GM08714 (cell line): ENCODE data around the gene AKT3.

ENCODE experiments used
- H3K4me3 ChIP-seq: fragments of 200-500 bp; sonication (Bioruptor generic); 2 replicates; pipeline ENCODE4 v1.5.1; 2014; ENCODE audit warnings: mild to moderate bottlenecking, low read length, inconsistent platforms
- ZNF274 ChIP-seq: IDR thresholded peaks from 2 replicates; pipeline ENCODE4 v1.6.1; 2012; ENCODE audit warnings: mild to moderate bottlenecking, low read depth, low read length

The AKT3 gene

DNA sequence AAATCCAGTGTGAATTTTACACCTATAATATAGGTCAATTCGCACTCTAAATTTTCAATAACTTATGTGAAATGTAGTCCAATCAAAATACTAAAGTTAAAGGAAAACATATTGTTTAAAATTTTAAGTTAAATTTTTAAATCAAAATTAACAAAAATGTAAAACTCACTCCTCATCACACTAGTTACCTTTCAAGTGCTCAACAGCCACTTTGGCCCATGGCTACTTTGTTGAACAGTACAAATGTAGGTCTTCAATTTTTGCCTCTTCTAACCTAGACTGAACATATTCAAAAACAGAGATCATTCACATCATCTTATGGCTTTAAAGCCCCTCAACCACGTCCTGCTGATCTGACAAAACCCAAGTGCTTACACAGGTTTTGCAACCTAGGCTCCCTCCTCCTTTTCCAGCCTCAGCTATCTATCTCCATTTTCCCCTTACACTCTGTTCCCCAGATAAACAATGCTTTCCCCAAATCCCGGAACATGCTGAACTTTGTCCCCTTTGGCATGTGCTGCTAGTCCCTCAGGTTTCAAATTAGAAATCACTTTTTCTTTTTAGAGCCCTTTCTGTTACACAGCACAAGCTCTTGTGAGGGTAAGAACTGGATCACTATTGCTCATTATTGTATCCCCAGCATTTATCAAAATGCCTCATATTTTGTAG is 110.6 kb downstream of the AKT3 start:
- no peak overlapping the region for H3K4me3 ChIP-seq
- no peak for TF ChIP-seq ZNF274

DNA sequence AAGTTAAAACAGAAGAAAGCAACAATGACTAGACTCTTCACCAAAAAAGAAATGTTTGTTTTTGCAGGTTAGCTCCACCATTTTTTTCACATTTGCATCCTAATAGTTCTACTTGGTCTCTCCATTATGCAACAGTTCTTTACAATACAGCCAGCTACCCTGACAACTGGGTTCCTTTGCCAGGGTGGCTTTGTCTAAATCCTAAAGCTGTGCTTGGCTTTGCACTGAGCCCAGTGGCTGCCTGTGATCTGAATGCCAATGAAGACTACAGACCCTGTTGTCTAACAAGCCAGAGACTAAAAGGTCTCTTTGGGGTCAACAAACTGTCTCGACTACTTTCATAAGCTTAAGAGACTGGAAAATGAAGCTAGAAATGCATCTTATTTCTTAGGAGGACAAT is 112.0 kb downstream of the AKT3 start:
- no peak overlapping the region for H3K4me3 ChIP-seq
- no peak for TF ChIP-seq ZNF274

DNA sequence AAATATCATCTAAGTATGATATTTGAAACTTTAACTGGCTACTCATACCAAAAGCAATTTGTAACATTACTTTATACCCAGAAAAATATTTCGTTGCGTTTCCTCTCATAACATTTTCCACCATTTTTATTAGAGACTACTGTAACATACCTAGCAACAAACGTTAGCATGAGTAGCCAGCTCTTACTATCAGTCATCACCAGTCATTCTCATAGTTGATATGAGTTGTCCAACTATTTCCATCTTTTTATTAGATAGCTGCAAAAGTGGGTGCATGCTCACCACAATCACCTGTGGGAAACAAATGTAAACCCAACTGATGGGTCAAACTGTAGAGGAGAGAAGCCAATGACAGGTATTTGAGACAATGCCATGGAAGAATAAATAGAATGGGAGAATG is 114.6 kb downstream of the AKT3 start:
- H3K4me3 ChIP-seq: no peak overlapping the region
- no peak for TF ChIP-seq ZNF274

DNA sequence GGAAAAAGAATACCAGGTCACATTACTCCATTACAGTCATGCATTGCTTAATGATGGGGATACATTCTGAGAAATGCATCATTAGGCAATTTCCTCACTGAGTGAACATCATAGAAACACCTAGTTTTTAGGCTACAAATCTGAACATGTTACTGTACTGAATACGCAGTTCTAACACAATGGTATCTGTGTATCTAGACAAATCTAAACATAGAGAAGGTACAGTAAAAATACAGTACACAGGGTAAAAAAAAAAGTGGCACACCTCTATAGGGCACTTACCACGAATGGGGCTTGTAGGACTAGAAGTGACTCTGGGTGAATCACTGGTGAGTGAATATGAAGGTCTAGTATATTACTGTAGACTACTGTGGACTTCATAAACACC is 115.7 kb downstream of the AKT3 start:
- no peak for TF ChIP-seq ZNF274
- H3K4me3 ChIP-seq: no peak overlapping the region

DNA sequence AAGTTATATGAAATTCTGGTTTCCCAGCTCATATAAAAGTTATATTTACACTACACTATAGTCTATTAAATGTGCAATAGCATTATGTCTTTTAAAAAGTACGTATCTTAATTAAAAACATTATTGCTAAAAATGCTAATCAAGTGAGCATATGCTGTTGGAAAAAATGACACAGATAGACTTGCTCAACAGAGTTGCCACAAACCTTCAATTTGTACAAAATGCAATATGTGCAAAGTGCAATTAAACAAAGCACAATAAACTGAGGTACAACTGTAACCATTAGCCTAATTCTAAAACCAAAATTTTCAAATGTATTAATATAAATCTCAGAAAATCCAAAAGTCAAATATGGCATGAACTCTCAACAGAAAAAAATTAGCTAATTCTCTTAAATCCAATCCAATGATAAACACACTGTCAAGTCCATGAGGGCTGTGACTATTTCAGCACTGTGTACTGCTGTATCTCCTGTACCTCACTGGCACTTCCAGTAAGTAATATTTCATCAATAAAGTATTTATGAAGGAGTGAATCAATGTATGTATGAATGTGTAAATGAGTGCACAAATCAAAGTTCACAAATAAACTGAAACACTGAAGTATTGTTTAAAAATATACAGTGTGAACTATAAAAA is 116.3 kb downstream of the AKT3 start:
- no peak overlapping the region for H3K4me3 ChIP-seq
- TF ChIP-seq ZNF274: no peak

DNA sequence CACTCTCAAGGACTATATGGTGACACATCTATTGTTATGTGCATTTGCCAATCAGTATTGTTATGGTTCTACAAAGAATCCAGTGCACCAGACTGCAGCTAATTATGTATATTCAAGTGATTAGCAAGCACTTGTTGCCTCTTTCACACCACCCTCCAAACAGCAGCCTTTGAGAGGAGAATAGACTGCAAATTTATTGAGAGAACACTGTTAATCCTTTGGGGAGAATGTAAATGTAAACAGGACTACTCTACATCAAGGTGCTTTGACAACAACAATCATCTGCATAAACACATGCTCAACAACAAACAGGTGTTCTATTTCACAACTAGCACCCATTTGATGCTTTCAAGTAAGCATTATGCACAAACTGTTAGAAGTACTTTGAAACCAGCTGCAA is 117.4 kb downstream of the AKT3 start:
- H3K4me3 ChIP-seq: no peak overlapping the region
- TF ChIP-seq ZNF274: no peak

DNA sequence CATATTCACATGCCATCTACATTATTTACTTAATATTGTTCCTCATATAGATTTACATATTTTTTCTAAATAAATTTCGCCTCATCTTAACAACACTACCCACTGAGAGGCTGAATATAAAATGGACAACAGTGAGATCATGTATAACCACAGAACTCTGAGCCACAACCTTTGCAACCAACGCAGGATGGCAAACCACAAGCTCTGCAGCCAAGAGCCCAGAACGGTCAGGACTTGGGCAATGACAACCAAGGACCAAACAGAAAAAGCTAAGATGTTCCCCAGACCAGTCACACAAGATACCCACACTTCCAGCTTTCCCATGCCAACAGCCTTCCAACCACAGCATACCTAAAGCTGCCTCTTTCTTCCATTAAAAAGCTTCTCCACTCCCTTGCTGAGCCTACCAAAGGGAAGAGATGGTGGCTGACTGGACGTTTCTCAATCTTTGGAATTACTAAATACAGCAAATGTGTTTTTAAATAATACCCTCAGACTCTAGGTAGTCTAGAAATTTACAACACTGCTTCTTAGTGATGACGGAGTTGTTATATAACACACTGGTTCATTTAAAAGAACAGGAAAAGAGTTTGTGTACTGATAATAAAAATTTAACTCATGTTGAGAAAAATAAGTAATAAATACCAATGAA is 117.9 kb downstream of the AKT3 start:
- no peak overlapping the region for H3K4me3 ChIP-seq
- TF ChIP-seq ZNF274: no peak

DNA sequence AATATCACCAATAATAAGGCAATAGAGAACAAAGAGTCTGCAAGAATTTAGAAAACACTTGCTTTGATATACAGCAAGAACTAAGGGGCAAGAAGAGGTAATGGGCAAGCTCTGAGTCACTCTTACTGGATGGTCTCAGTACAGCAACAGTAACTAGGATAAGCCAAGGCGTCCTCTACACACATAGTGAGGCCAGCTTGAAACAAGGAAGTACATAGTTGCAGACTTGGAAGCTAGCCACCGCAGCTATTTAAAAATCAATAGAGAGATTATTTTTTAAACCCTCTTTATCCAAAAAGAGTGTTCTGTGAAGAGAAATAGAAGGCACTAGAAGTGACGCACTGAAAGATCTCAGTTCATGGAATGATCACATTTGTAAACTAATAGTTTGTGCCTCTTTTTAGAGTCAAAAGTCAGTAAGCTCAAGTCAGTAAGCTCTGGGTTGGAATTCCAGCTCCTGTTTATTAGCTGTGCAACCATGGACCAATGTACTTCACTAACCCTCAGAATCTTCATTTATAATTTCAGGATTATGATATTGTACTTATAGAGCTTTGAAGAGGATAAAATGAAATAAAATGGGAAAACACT is 118.6 kb downstream of the AKT3 start:
- TF ChIP-seq ZNF274: no peak
- no peak overlapping the region for H3K4me3 ChIP-seq

DNA sequence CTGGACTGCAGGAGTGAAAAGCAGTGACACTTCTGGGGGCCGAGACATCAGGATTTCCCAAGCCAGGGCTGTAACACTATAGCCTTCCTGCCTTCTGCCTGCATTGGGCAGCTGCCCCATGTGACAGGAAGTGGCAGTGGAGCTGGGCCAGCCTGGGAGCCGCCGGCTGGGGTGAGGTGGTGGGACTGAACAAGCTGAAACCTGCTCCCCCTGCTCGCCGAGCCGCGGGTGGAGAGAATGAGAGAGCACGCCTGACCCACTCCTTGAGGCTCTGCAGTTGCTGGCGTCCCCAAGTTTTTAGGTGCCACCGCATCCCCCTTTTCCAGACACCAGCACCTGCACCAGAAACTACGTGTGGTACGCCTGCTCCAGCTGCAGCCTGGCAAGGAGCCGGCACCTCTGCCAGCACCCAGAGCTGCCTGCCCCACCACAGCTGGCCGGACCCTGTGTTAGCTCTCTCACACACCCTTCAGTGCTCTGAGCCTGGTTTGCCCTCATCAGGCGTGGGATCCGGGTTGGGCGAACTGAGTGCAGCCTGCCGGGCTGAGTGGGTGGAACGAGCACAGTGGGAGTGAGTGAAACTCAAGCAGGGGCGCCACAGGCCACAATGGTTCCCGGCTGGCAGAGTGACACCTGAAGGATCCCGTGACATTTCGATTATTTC is 119.4 kb downstream of the AKT3 start:
- no peak for TF ChIP-seq ZNF274

DNA sequence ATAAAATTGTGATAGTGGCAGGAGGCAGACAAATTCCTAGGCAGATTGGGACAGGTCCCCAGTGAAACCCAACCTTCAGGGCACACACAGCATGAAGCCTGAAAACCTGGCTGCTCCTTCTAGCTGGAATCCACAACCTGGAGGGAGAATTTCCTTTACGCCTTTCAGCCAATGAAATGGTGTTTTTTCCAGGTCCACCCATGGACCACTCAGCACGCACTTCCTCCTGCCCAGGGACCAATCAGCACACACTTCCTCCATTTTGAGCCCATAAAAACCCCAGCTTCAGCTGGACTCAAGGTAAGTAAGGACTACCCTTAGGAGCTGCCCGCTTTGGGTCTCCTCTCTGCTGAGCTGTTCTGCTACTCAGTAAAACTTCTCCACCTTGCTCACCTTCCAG is 120.1 kb downstream of the AKT3 start:
- no peak for TF ChIP-seq ZNF274
- H3K4me3 ChIP-seq: no peak overlapping the region

More for the DNA sequence above, 119.4 kb downstream of the AKT3 start:
- H3K4me3 ChIP-seq: no peak overlapping the region

DNA sequence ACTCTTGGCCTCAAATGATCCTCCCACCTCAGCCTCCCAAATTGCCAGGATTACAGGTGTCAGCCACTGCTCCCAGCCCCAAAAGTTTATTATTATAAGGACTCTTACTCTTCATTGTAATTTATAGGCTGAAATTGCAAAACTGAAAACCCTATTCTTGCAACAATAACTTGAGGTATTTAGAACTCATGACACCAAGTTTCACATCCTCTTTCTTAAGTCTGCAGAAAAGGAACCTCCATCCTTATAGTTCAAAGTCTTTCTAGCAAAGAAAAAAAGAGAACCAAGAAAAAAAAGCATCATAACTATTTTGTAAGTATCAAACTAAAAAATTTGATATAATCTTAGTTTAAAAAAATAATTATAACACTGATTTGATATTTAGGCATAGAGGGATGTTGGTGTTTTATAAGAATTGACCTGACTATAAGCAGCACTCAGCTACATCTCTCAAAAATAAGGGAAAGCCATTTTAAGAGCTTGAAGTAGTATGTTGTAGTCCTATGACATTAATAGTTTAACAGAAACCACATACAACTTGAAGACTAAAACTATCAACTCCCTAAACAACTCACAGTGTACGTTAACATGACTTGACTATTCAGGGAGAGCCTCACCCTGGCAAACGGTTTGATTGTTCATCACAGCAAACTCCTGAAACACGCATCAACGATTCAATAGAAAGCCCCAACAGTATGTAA is 122.4 kb downstream of the AKT3 start:
- H3K4me3 ChIP-seq: no peak overlapping the region; the same call in 1 of the 2 replicates
- TF ChIP-seq ZNF274: no peak

DNA sequence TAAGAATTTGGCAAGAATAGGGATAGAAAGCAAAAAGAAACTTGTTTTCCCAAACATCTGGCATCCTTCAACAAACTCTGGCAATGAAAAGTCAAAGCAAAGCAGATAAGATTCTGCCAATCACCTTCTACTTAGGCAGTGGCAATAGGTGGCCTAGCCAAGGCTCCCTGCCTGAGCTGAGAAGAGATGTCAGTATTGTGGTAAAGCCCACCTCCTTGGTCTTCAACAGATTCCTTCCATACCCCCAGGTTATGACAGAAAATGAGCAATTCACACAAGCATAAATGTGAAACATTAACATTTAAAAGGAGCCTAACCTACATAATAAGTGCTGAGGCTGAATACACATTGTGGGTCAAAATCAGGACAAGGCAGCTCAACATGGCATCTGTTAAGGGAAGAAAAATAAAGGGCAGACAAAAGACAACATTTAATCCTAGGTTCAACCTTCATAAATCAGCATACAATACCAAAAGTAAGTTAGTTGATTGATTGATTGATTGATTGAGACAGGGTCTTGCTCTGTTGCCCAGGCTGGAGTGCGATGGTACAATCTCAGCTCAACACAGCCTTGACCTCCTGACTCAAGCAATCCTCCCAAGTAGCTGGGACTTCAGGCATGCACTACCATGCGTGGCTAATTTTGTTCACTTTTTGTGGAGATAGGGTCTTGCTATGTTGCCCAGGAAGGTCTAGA is 123.1 kb downstream of the AKT3 start:
- TF ChIP-seq ZNF274: no peak
- peak overlapping the region; percentile 39; the same call in 1 of the 2 replicates for H3K4me3 ChIP-seq

DNA sequence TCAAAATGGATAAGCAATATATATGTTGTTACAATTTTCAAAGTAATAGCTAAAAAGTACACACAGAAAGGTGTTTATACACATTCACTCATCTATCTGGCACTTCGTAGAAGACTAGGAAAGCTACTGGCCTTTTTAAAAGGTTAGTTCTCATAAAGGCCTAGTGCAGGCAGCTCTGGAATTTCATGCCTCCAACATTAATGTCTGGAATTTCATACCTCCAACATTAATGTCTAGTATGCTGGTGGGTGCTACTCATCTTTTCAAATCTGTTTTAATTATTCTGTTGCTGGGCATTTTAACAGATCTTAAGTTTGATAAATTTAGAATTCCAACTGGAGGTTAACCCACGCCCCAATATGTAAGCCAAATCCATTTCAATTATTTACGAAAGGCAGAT is 124.2 kb downstream of the AKT3 start:
- TF ChIP-seq ZNF274: no peak
- H3K4me3 ChIP-seq: no peak overlapping the region
